ENCODE data around the gene CHMP3. TPM values are rescaled to one million over a fixed set of nuclear protein-coding genes. Genes with fewer than 3 reads are reported as not detected.

The CHMP3 gene
- total RNA-seq, 1 experiment from 2014 or later = 22.7 TPM

DNA sequence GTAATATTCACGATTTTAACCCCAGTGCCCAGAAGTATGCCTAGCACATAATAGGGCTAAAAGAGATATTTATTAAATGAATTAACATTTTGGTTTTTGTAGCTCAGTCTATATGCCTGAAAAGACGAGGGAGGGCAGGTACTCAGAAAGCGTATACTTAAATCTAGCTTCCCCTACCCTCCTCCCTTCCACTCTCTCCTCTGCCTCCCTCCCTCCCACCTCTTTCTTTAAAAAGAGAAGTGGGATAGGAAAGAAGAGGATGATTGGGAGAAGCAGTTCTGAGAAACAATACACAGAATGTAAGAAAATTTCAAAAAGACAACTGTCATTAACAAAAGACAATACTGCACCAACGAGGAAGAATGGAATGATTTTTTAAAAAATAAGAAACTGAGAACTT is 39.8 kb downstream of the CHMP3 start:
- DNase-seq (ENCODE audit: low spot score) (no peak), ATAC-seq (no peak)
- Mint-ChIP-seq H3K4me1 (0 out of 2 replicates have a peak, but pooled peaks cover 3% of the 10 kb centered on the region), H3K27ac (no peak overlapping the region), H3K36me3 (no peaks in the 10 kb centered on the region; the same call in 1 of the 2 replicates), H3K9me3 (no peaks in the 10 kb centered on the region), H3K4me3 (no peak overlapping the region), H3K27me3 (ENCODE audit: low read depth) (no peaks in the 10 kb centered on the region)
- TF ChIP-seq ZNF263 (CRISPR knock-in tag; IDR thresholded peaks at IDR 0.05; ENCODE audit: low read depth) (no peak), JAZF1 (CRISPR knock-in tag; IDR thresholded peaks at IDR 0.05) (no peak), NFE2L1 (CRISPR knock-in tag; IDR thresholded peaks at IDR 0.05) (no peak), MXD4 (CRISPR knock-in tag; IDR thresholded peaks at IDR 0.05; ENCODE audit: borderline replicate concordance) (no peak), NFYB (CRISPR knock-in tag; conservative IDR thresholded peaks at IDR 0.05; ENCODE audit: low read depth) (no peak), SMAD3 (CRISPR knock-in tag; IDR thresholded peaks at IDR 0.05; ENCODE audit: borderline replicate concordance) (no peak), ZNF121 (CRISPR knock-in tag; IDR thresholded peaks at IDR 0.05) (no peak), ZNF219 (CRISPR knock-in tag; IDR thresholded peaks at IDR 0.05; ENCODE audit: borderline replicate concordance) (no peak), ATF6 (CRISPR knock-in tag; IDR thresholded peaks at IDR 0.05) (no peak), MYBL2 (CRISPR knock-in tag; IDR thresholded peaks at IDR 0.05) (no peak), CREM (CRISPR knock-in tag; IDR thresholded peaks at IDR 0.05) (no peak), GTF2I (CRISPR knock-in tag; conservative IDR thresholded peaks at IDR 0.05) (no peak), NFATC4 (CRISPR knock-in tag; IDR thresholded peaks at IDR 0.05) (no peak), ZNF138 (CRISPR knock-in tag; conservative IDR thresholded peaks at IDR 0.05) (no peak), GABPB1 (CRISPR knock-in tag; IDR thresholded peaks at IDR 0.05) (no peak)
- TF ChIP-seq, protein P1, sequence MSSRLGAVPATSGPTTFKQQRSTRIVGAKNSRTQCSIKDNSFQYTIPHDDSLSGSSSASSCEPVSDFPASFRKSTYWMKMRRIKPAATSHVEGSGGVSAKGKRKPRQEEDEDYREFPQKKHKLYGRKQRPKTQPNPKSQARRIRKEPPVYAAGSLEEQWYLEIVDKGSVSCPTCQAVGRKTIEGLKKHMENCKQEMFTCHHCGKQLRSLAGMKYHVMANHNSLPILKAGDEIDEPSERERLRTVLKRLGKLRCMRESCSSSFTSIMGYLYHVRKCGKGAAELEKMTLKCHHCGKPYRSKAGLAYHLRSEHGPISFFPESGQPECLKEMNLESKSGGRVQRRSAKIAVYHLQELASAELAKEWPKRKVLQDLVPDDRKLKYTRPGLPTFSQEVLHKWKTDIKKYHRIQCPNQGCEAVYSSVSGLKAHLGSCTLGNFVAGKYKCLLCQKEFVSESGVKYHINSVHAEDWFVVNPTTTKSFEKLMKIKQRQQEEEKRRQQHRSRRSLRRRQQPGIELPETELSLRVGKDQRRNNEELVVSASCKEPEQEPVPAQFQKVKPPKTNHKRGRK (CRISPR knock-in tag; IDR thresholded peaks at IDR 0.05; ENCODE audit: borderline replicate concordance) = no peak
- TF ChIP-seq, protein P2, sequence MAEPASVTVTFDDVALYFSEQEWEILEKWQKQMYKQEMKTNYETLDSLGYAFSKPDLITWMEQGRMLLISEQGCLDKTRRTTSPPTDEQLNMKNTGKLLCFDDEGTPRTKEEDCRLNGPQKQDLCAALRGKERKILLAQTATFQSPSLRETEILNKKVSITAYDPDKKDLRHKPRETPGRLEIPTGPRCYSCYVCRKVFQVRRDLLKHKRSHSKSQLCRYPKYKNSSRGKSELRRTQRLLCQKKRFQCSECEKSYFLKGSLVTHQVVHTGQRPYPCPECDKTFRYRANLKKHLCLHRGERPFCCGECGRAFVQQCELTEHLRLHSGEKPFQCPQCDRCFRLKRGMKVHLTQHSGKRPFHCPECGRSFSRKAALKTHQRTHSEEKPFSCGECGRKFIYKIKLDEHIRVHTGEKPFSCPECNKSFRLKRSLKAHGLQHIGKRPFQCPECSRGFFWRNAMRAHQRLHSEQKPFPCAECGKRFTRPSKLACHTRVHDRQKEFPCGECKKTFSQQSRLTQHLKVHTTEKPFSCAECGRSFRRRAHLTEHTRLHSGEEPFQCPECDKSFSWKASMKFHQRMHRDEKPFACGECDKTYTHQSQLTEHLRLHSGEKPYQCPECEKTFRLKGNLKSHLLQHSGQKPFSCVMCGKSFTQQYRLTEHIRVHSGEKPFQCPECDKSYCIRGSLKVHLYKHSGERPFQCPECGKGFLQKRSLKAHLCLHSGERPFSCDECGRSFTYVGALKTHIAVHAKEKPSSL (CRISPR knock-in tag; conservative IDR thresholded peaks at IDR 0.05) = no peak
- TF ChIP-seq, protein P3, sequence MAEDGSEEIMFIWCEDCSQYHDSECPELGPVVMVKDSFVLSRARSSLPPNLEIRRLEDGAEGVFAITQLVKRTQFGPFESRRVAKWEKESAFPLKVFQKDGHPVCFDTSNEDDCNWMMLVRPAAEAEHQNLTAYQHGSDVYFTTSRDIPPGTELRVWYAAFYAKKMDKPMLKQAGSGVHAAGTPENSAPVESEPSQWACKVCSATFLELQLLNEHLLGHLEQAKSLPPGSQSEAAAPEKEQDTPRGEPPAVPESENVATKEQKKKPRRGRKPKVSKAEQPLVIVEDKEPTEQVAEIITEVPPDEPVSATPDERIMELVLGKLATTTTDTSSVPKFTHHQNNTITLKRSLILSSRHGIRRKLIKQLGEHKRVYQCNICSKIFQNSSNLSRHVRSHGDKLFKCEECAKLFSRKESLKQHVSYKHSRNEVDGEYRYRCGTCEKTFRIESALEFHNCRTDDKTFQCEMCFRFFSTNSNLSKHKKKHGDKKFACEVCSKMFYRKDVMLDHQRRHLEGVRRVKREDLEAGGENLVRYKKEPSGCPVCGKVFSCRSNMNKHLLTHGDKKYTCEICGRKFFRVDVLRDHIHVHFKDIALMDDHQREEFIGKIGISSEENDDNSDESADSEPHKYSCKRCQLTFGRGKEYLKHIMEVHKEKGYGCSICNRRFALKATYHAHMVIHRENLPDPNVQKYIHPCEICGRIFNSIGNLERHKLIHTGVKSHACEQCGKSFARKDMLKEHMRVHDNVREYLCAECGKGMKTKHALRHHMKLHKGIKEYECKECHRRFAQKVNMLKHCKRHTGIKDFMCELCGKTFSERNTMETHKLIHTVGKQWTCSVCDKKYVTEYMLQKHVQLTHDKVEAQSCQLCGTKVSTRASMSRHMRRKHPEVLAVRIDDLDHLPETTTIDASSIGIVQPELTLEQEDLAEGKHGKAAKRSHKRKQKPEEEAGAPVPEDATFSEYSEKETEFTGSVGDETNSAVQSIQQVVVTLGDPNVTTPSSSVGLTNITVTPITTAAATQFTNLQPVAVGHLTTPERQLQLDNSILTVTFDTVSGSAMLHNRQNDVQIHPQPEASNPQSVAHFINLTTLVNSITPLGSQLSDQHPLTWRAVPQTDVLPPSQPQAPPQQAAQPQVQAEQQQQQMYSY (CRISPR knock-in tag; IDR thresholded peaks at IDR 0.05) = no peak
- TF ChIP-seq, protein P4, sequence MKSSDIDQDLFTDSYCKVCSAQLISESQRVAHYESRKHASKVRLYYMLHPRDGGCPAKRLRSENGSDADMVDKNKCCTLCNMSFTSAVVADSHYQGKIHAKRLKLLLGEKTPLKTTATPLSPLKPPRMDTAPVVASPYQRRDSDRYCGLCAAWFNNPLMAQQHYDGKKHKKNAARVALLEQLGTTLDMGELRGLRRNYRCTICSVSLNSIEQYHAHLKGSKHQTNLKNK (CRISPR knock-in tag; IDR thresholded peaks at IDR 0.05) = no peak
- ChIA-PET POLR2A (no interaction called here), CTCF (no interaction called here)
